ENCODE data around the gene RBM19.

Gene RBM19

DNA sequence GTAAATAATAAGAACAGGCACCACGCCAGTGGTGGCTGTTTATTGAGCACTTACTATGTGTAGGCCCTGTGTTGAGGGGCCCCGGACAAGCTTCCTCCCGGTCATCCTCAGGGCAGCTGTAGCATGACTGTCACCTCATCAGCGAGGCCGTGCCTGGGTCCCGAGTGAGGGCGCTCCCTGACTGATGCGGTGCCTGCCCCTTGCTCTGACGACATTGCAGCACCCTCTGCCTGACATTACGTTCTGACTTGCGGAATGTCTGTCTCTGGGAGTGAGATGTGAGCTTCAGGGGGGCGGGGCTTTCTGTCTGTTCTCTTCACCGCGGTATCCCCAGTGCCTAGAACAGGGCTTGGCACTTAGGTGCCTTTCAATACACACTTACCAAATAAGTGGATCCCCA lies 167.6 kb downstream of the RBM19 start:
- no peak for DNase-seq

DNA sequence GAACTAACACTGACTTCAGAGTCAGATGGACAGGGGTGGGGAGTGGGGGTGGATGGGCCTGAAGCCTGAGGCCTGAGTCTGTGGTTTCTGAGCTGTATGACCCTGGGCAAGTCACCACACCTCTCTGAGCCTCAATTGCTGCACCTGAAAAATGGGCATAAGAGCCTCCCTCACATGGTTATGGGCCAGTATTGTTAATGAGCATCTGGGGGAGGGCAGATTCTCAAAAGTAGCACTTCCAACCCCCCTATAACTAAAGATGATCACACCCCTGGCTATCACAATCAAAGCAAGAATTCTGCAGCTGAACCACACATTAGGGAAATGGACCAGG lies 168.6 kb downstream of the RBM19 start:
- DNase-seq, result no peak

GRCh38 chr12:113796852-113797534 lies 169.1 kb downstream of the RBM19 start:
- no peak for DNase-seq

GRCh38 chr12:113796066-113796827 lies 169.9 kb downstream of the RBM19 start:
- no peak for DNase-seq

DNA sequence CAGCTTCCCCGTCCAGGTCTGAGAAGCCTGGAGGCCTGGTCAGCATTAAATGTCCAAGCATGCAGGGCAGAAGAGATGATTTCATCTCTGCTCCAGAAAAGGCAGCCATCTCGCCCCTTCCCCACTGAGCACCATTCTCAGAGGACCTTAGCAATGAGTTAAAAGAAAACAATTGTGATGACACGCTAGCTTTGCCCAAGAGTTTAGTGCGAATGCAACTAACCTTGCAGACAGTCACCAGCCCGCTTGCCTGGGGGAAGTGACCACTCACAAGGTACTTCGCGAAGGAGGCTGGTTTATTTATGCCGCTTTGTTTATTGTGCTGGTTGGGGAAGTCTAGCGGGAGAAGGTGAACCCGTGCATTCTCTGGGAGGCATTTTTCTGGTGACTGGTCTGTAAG lies 170.7 kb downstream of the RBM19 start:
- DNase-seq, result no peak

DNA sequence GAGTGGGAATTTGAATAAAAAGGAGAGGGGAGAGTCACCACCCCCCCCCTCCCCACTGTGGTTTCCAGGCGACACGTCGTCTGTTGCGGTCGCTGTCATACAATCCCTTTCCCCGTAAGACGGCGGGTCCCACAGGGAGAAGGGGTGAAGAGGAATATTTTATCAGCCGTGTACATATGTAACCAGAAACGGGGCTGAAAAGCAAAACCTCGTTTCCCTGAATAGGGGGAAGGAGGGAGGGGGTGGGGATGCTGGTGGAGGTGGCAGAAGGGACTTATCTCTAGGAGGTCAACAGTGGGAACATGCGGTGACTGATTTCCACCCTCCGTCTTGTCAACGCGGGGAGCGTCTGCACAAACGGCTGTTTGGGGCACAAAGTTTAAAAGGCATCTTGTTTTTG lies 171.4 kb downstream of the RBM19 start:
- no peak for DNase-seq

DNA sequence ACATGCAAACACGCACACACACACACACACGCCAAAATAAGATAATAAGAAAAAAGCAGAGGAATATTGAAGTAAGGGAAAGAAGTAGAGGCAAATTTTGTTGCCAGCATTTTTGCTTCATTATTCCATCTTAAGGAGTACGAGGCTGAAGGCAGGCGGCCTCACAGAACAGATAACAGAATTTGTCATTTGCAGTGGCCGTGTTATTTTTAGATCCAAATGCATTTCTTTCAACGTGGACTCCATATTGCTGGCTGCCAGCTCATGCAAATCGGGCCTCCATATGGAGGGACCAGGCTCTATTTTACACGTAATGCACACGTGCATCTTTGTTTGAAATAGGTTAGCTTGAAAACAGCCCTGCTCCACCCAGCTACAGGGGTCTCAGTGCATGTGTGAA lies 172.9 kb downstream of the RBM19 start:
- DNase-seq, result no peak

- DNase-seq, result no peak
These were observed 173.7 kb downstream of the RBM19 start for GRCh38 chr12:113792450-113792849.

- no peak for DNase-seq
These were observed 177.9 kb downstream of the RBM19 start for GRCh38 chr12:113788020-113788856.

GRCh38 chr12:113786107-113786506 lies 180.0 kb downstream of the RBM19 start:
- DNase-seq, result no peak

GRCh38 chr12:113783811-113784210 lies 182.3 kb downstream of the RBM19 start:
- DNase-seq, result no peak

GRCh38 chr12:113782873-113783272 lies 183.3 kb downstream of the RBM19 start:
- no peak for DNase-seq

DNA sequence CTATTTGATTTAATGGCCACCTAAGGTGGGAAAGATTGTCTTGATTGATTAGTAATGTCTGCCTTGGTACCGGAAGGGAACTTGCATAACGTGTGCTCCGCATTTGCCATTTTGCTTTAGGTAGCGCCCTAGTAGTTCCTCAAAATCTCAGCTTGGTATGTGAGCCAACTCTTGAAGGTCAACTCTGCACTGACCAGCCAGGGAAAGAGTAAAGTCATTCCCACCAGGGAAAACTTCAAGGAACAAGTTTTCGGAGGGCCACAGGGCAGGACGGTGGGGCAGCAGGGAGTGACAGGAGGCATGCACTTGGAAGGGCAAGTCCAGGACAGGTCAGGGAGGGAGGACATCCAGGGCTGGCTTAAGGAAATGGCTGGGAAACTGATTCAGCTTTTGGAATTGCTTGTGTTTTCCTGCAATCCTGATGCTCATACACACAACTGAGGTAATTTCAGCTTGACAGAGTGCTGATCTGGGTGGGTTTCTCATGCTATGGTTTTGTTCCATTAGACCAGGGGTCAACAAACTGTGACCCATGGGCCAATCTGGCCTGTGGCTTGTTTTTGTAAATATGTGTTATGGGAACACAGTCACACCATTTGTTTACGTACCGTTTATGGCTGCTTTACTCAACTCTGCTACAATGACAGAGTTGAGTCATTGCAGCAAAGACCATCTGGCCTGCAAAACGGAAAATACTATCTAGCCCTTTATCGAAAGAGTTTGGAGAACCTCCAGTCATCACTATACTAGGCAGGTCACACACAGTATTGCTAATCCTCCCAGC lies 184.5 kb downstream of the RBM19 start:
- DNase-seq, result no peak

DNA sequence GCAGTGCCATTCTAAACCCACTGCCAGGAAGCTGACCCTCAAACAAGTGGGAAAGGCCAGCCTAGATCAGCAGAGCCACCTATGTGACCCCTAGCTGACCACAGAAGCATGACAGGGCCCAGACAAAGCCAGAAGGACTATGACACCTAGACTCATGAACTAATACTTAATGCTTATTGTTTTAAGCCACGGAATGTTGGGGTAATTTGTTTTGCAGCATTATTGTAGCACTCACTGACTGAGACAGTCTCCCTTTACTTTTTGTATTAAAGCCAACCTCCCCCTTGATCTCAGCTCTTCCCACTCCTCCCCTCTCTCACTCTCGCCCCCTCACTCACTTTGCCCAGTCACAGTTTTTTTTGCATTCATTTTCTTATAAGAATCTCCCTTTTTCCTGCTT lies 186.4 kb downstream of the RBM19 start:
- DNase-seq, result no peak

DNA sequence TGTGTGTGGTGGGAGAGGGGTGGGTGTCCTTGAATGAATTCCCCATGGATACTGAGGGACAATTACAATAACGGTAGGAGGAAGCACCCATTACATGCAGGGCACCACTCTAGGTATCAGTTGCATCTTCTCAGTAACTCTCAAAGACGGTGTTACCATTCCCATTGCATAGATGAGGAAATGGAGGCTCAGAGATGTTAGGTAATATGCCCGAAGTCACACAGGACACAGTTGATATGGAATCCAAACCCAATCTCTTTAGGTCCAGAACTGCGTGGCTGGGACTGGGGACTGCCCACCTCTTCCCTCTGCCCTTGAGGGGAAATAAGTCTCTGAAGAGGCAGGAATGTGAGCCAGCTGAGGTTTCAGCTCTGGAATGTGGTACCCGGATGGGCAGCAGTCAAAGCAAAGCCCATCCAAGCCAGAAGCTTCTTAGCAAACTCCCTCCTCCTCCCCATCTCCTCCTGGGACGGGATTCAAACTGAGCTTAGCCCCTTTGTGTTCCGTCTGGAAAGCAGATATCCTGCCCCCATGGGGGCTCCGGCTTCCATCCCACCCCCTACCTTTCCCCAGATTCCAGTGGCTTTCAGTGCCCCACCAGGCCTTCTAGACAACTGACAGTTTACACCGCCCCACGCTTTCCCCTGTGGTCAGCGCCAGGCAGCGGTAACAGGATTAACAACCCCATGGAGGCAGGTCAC lies 187.5 kb downstream of the RBM19 start:
- no peak for DNase-seq

DNA sequence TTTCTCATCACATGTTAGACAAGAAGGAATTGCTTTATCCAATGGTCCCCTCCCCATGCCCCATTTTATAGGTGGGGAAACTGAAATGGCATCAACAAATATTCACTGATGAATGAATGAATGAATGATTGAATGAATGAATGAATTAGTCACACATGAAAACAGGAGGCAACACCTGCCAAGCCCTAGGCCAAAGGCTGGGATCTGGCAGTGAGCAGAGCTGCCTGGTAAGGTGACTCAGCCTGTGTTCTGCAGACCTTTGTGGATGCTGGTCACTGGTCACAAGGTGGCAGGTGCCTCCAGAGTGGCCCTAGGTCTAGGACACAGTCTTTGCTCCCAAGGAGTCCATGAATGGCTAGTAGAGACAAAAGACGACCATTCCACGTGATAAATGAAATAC lies 188.4 kb downstream of the RBM19 start:
- DNase-seq, result no peak

- DNase-seq, result no peak
These were observed 189.6 kb downstream of the RBM19 start for GRCh38 chr12:113776536-113776935.

- DNase-seq, result no peak
These were observed 191.6 kb downstream of the RBM19 start for GRCh38 chr12:113774526-113774925.

GRCh38 chr12:113772505-113773030 lies 193.6 kb downstream of the RBM19 start:
- DNase-seq, result no peak

- no peak for DNase-seq
These were observed 195.7 kb downstream of the RBM19 start for GRCh38 chr12:113770389-113770865.

DNA sequence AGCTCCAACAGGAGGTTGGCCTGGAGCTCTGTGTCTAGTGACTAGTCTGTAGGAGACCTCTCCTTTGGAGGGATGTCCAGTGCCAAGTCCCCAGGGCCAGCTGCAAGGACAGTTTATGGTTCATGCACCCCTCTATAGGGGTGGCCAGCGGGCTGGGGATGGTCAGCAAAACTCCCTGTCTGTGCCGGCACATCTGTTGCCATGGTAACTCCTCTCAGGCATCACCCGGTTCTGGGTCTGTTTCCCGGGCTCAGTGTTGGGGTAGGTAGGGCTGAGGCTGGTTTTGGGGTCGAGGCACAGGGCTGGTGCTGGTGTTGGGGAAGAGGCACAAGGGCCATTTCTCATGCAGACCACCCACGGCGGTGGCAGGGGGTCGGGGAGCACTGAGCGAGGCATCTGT lies 196.8 kb downstream of the RBM19 start:
- no peak for DNase-seq

DNA sequence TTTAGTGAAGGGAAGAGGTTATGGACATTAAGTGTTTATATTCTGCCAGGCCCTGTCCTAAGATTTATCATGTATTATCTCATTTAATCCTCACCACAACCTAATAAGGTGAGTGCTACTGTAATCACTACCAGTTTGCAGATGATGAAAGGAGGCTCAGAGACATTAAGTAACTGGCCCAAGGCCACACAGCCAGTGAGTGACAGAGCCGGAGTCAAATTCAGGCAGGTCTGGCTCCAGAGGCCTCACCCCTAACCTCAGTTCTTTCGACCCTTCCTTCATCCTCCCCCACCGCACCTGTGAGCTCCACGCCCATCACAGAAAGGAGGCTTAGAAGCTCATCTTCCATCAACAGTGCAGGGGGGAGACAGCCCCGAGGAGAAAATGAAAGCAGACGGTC lies 197.3 kb downstream of the RBM19 start:
- DNase-seq, result no peak
